SHP77 treated with DMSO at 0.1 percent for 48 hours (cell line): ENCODE results near the gene FMNL2.

ENCODE experiments used
- DNase-seq: peaks from one replicate; lab custom pipeline; 2025; lab: John Stamatoyannopoulos, UW

The FMNL2 gene

GRCh38 chr2:152426801-152427200, 91.8 kb downstream of the FMNL2 start:
- DNase-seq: no peak

DNA sequence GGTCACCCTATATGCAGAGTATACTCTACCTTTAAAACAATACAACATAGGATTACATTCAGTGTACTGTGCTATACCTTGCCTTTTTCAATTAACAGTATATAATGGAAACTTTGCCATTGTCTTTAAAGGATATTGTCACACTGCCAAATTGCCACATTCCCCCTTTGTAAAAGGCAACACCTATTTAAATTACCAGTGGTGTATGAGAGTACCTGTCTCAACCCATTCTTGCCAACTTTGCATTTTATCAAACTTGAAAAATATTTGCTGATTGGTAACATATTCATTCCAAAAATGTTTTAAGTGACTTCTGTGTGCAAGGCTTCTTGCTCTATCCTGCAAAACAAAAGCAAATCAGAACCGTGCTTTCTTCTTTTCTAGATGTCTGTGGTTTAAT, 92.9 kb downstream of the FMNL2 start:
- no peak for DNase-seq

- no peak for DNase-seq
These were observed 94.0 kb downstream of the FMNL2 start for GRCh38 chr2:152428800-152429582.

DNA sequence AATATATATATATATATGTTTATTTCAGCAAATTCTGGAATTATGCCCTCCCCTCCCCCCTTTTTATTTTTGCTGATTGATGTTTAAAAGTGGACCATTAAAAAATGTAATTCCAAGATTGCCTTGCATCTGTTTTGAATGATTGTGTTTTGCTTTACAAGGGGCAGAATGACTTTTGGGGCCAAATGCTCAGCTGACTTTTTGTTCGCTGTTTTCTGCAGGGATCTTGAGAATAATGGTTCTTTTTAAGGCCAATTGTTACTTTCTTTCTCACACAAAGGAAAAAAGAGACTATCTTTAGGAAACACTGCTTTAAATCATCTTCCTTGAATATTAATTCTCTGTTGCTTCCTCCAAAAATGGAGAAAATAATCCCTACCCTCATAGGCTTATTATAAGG, 95.9 kb downstream of the FMNL2 start:
- DNase-seq: no peak

GRCh38 chr2:152431370-152432098, 96.6 kb downstream of the FMNL2 start:
- no peak for DNase-seq

GRCh38 chr2:152432206-152432653, 97.3 kb downstream of the FMNL2 start:
- DNase-seq: no peak

GRCh38 chr2:152432765-152433164, 97.8 kb downstream of the FMNL2 start:
- no peak for DNase-seq

- no peak for DNase-seq
These were observed 98.3 kb downstream of the FMNL2 start for GRCh38 chr2:152433289-152433688.

DNA sequence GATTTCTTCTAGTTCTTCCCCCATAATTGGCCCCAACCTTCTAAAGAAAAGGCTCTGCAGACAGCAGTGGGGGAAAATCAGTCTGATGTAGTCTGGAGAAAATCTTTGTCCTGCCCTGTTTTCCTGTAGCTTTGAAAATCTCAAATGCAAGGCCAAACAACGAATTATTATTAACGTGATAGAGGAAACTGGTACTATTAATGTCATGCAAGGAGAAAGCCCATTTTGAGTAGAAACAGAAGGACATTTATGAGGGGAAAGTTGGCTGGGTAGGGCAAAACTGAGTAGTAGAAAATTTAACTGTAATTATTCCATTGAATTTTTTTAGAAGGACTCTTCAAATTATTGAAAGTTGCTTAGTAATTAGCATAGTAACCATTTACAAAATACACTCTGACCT, 98.8 kb downstream of the FMNL2 start:
- no peak for DNase-seq

DNA sequence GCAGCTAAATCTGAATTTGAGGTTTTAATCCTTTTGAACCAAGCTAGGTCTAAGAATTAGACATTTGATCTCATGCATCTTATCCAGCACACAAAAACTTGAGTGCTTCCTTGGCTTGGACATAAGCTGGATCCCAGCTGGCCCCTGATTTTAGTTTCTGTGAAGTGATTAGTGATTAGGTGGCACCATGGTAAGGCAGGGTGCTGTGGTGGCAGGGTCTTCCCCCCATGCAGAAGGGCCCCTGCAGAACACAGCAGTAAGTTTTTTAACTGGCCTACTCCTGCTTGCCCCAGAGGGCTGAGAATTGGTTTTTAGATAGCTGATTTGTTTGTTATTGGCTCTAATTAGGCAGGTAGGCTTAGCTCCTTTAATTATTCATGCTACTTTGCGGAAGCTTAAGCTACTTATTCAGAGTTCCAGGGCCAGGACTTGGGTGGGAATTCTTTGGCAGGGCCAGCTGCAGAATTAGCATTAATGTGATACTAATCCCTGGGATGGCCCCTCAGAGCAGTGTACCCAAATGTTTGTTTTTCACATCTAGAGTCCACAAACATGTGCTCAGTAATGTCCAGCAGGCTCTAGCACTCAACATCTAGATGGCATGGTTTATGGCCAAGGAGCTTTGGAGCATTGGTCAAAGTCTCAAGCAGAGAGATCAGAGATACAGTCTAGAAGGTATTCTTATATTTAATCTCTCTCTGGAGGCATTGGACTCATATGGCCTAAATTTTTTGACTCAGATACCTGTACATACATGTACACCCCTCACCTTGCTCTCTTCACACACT, 99.6 kb downstream of the FMNL2 start:
- no peak for DNase-seq

GRCh38 chr2:152436148-152436547, 101.2 kb downstream of the FMNL2 start:
- DNase-seq: no peak

DNA sequence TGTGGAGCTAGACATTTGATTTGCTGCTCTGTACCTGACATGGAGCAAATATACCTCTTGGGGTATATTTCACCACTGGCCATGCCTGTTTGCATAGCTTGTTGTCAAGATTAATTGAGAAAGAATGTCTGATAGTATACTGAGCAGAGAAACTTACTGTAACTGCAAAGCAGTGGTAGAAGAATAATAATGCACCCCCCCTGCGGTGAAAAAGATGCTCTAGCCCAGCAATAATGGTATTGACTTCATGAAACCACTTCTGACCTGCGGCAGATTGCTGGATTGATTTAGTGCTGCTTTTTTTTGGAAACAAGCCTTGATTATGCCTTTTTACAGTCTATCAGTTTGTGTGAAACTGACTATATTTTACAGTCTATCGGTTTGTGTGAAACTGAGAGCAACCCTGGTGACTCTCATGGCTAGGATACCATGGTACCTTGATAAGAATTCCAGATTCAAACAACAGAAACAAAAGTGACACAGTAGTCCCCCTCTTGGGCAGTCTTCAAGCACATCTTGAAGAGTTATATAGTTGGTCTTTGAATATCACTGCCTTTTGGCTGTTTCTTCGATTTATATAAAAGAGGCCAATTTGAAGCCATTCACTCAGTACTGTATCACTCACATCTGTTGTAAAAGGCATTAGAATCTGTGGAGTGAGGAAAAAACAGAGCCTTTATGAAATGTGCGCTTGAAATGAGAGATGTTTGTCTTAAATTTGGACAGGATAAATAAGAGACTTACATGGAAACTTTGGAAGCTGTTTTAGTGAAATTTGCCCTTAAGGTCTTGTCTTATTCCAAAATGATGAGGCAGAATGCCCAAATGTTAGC, 102.5 kb downstream of the FMNL2 start:
- DNase-seq: no peak

DNA sequence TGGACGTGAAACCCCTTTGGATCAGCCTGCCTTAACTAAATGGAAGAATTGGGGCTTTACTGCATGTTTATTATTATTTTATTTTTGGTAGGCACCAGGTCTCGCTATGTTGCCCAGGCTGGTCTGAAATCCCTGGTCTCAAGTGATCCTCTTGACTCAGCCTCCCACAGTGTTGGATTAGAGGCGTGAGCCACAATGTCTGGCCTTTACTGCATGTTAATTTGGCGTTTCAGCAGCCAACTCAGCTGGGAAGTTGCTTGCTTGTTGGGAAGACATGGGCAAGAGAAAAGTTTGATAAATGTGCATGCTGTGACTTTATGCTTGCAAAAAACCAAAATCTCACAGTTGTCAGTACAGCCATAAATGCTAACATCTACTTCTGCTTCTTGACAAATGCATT, 105.1 kb downstream of the FMNL2 start:
- DNase-seq: no peak

- DNase-seq: no peak
These were observed 105.5 kb downstream of the FMNL2 start for GRCh38 chr2:152440460-152440859.

DNA sequence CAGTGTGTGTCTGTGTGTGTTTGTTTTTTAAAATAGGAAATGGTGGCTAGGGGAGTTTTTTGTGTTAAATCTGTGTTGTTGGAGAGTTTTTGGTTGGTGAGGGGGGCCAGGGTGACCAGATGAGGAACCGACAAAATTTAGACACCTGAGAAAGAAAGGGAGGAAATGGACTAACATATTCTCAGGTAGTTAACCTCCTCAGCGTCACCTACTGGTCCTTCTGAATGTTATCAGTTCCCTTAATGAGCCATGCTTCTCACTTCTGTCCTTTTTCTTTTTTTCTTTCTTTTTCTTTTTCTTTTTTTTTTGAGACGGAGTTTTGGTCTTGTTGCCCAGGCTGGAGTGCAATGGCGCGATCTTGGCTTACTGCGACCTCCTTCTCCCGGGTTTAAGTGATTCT, 107.0 kb downstream of the FMNL2 start:
- no peak for DNase-seq

GRCh38 chr2:152443771-152444170, 108.8 kb downstream of the FMNL2 start:
- DNase-seq: no peak

GRCh38 chr2:152444448-152444847, 109.5 kb downstream of the FMNL2 start:
- no peak for DNase-seq

DNA sequence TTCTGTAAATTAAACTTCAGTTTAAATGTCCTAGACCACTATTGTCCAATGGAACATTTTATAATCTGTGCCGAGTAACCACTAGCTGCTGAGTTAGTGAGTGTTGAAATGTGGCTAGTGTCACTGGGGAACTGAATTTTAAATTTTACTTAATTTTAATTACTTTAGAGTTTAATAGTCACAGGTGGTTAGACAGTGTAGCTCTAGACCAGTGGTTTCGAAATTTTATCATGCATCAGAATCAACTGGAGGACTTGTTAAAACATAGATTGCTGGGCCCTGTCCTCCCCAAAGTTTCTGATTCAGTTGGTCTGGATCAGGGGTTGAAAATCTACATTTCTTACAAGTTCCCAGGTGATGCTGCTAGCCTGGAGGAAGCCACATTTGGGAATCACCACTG, 110.4 kb downstream of the FMNL2 start:
- DNase-seq: no peak

DNA sequence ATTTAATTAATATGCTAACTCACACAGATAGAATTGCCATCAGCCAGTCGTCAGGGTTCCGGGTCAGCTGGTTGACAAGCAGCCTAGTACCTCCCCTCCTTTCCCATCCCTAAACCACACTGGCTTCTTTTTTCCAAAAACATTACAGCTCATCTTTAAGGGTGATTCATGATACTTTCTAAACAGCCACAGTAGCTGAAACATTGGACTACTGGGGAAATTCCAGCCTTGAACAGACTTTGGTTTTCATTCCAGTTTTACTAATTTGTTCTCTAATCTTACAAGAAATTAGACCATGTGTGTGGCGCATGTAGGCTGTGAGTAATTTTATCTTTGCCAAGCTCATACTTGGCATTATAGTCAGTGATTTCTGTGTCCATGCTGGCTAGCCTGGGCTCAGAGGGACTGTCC, 110.8 kb downstream of the FMNL2 start:
- DNase-seq: no peak

GRCh38 chr2:152446213-152446612, 111.2 kb downstream of the FMNL2 start:
- DNase-seq: no peak

- DNase-seq: no peak
These were observed 112.9 kb downstream of the FMNL2 start for GRCh38 chr2:152447897-152448296.

DNA sequence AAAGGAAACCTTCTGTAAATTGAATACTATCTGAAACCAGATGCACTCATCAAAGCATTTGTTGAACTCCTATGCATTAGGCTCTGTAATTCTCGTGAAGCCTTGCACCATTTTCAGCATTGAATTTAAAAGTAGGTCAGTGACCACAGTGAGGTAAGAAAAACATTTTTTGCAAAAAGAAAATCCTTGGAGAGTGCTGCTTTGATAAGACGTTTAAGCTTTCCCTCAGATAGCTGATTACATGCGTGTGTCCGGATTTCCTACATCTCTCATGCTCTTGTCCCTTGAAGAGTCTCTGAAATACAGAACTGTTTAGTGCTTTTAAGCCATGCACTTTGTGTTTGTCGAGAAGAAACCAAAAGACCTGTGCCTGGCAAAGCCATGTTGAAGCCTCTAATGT, 113.6 kb downstream of the FMNL2 start:
- no peak for DNase-seq
